A673 (cell line): ENCODE data around the gene MFSD1. TPM values are rescaled to one million over a fixed set of nuclear protein-coding genes. Genes with fewer than 3 reads are reported as not detected.

ENCODE experiments used
- BruUV-seq: library from RNA; stranded (reverse); fragments of 400-500 nt; replicated peaks from 2 replicates; lab custom pipeline; 2021; lab: Mats Ljungman, UMichigan
- CTCF ChIA-PET: fragments of 300-600 bp; sonication (Branson Sonifier 250); formaldehyde crosslinking; loops from one replicate; lab custom pipeline; 2022; ENCODE audit warnings: antibody characterized with exemption; lab: Charles Lee
- POLR2A ChIA-PET: fragments of 300-600 bp; sonication (Branson Sonifier 250); formaldehyde crosslinking; loops from one replicate; lab custom pipeline; 2022; ENCODE audit warnings: antibody characterized with exemption; ENCODE audit not compliant: low non-redundant PET; lab: Charles Lee
- DNase-seq: peaks from one replicate; pipeline ENCODE4 v3.0.0-alpha.2; 2015; ENCODE audit warnings: low spot score
- H3K27ac ChIP-seq: fragments of 200-600 bp; sonication (generic); 2 replicates; pipeline ENCODE4 v1.5.1; 2016; ENCODE audit warnings: mixed run types, low read depth, mild to moderate bottlenecking, mixed read lengths, antibody characterized with exemption, low read length; ENCODE audit not compliant: poor library complexity, severe bottlenecking
- H3K27me3 ChIP-seq: fragments of 200-600 bp; sonication (generic); replicated peaks from 2 replicates; pipeline ENCODE4 v1.6.1; 2017; ENCODE audit warnings: mixed run types, low read depth, mild to moderate bottlenecking, mixed read lengths, antibody characterized with exemption, low read length; ENCODE audit not compliant: insufficient read depth, poor library complexity
- H3K36me3 ChIP-seq: fragments of 200-600 bp; sonication (generic); 2 replicates; pipeline ENCODE4 v1.6.1; 2016; ENCODE audit warnings: mixed run types, mild to moderate bottlenecking, mixed read lengths, antibody characterized with exemption, low read length; ENCODE audit not compliant: insufficient read depth, poor library complexity, severe bottlenecking
- H3K4me1 ChIP-seq: fragments of 200-600 bp; sonication (generic); 2 replicates; pipeline ENCODE4 v1.6.1; 2017; ENCODE audit warnings: mixed run types, mild to moderate bottlenecking, mixed read lengths, antibody characterized with exemption, low read length; ENCODE audit not compliant: insufficient read depth, poor library complexity, severe bottlenecking
- H3K4me3 ChIP-seq: fragments of 200-600 bp; sonication (generic); 2 replicates; pipeline ENCODE4 v1.5.1; 2016; ENCODE audit warnings: low read depth, mixed run types, mild to moderate bottlenecking, mixed read lengths, low read length; ENCODE audit not compliant: poor library complexity, severe bottlenecking
- H3K9me3 ChIP-seq: fragments of 200-600 bp; sonication (generic); 2 replicates; pipeline ENCODE4 v1.6.1; 2016; ENCODE audit warnings: mixed run types, low read depth, mild to moderate bottlenecking, mixed read lengths, antibody characterized with exemption, low read length; ENCODE audit not compliant: poor library complexity, severe bottlenecking
- CTCF ChIP-seq: fragments of 300-800, 200-600 bp; sonication (generic); conservative IDR thresholded peaks from 2 replicates; pipeline ENCODE4 v1.5.1; 2017; ENCODE audit warnings: low read depth, mild to moderate bottlenecking, antibody characterized with exemption, low read length, moderate library complexity, mixed read lengths
- EZH2 ChIP-seq: fragments of 200-600 bp; sonication (generic); IDR thresholded peaks from 2 replicates; pipeline ENCODE4 v1.6.1; 2017; ENCODE audit warnings: borderline replicate concordance, low read depth, mild to moderate bottlenecking, mixed read lengths, antibody characterized with exemption, low read length; ENCODE audit not compliant: poor library complexity, severe bottlenecking
- intact Hi-C: fragments of 100-400 bp; cut with micrococcal nuclease; formaldehyde crosslinking; loops from one replicate; pipeline ENCODE4 v1.10.0; 2022; ENCODE audit not compliant: unreplicated experiment
- total RNA-seq: library from RNA; stranded (reverse); gene quantifications from 2 replicates; pipeline ENCODE4 v1.2.3, GENCODE V29; 2021

MFSD1 gene
- total RNA-seq, 1 experiment from 2014 or later: 15.2 TPM

DNA sequence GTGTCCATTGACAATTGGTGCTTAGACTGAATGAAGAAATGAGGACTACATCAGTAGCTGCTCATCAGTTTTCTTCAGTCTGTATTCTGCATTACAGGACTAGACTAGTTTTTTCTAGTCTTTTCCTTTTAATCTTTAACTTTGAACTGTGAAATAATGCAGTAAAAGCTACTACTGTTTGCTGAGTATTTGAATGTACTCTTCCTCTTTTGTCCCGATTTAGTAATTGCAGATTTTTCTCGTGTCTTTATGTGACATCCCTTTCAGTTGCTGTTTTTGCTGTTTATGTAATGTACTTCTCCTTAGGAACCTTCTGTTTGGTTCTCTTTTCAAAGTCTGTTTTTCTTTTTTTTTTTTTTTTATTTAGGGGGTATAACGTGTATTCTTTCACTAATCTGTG lies 17.4 kb downstream of the MFSD1 start:
- Histone ChIP-seq H3K4me3 (no peak overlapping the region), H3K9me3 (no peaks in the 10 kb centered on the region), H3K36me3 (no peaks in the 10 kb centered on the region), H3K4me1 (no peaks in the 10 kb centered on the region), H3K27ac (no peak overlapping the region), H3K27me3 (no peaks in the 10 kb centered on the region)
- BruUV-seq: no TSS peak
- no peak for TF ChIP-seq CTCF
- no peak for TF ChIP-seq EZH2
- ChIA-PET CTCF (interaction anchor here (0.7 kb wide), 1 partner anchor 17 kb away, joined by 3 read pairs; no protein-coding TSS in a partner anchor), POLR2A (no interaction called here)
- intact Hi-C loops: no loop called here
- DNase-seq: no peak

DNA sequence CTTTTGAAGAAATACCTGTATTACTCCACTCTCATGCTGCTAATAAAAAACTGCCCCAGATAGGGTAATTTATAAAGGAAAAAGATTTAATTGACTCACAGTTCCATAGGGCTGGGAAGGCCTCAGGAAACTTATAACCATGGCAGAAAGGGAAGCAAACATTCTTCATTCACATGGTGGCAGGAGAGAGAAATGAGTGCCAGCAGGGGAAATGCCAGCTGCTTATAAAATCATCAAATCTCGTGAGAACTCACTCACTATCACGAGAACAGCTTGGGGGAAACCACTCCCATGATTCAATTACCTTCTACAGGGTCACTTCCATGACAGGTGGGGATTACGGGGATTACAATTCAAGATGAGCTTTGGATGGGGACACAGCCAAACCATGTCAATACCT lies 18.7 kb downstream of the MFSD1 start:
- H3K36me3 ChIP-seq: no peaks in the 10 kb centered on the region
- no TSS peak for BruUV-seq
- H3K27me3 ChIP-seq: no peaks in the 10 kb centered on the region
- H3K4me3 ChIP-seq: no peak overlapping the region
- H3K4me1 ChIP-seq: no peaks in the 10 kb centered on the region
- no peak for TF ChIP-seq CTCF
- no peak for TF ChIP-seq EZH2
- H3K27ac ChIP-seq: no peak overlapping the region
- no peak for DNase-seq
- no peaks in the 10 kb centered on the region for H3K9me3 ChIP-seq
- POLR2A ChIA-PET: no interaction called here
- CTCF ChIA-PET: no interaction called here
- intact Hi-C loops: no loop called here

DNA sequence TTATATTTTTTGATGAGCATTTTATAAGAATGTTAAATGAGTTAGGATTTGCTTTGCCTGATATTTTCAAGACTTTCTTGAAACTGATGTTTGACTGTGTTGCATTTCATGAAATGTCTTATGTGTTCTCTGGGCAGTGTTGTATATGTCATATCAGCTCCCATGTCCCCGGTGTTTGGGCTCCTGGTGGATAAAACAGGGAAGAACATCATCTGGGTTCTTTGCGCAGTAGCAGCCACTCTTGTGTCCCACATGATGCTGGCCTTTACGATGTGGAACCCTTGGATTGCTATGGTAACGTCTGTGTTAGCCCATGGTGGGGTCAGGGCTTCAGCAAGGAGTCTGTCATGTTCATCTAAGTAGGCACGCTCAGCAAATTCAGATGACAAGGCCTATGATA lies 20.0 kb downstream of the MFSD1 start:
- Histone ChIP-seq H3K36me3 (no peaks in the 10 kb centered on the region), H3K27me3 (no peaks in the 10 kb centered on the region), H3K9me3 (no peaks in the 10 kb centered on the region), H3K4me1 (no peaks in the 10 kb centered on the region), H3K4me3 (no peak overlapping the region), H3K27ac (no peak overlapping the region)
- TF ChIP-seq EZH2: no peak
- TF ChIP-seq CTCF: no peak
- ChIA-PET CTCF (no interaction called here), POLR2A (no interaction called here)
- BruUV-seq: no TSS peak
- no peak for DNase-seq
- intact Hi-C loops: no loop called here
